Right hindlimb (tissue), 1 donor: Measurements from ENCODE around the gene SRM.

Experiments used
- DNase-seq: peaks from one replicate; pipeline ENCODE4 v3.0.0-alpha.2; 2018

The SRM gene

DNA sequence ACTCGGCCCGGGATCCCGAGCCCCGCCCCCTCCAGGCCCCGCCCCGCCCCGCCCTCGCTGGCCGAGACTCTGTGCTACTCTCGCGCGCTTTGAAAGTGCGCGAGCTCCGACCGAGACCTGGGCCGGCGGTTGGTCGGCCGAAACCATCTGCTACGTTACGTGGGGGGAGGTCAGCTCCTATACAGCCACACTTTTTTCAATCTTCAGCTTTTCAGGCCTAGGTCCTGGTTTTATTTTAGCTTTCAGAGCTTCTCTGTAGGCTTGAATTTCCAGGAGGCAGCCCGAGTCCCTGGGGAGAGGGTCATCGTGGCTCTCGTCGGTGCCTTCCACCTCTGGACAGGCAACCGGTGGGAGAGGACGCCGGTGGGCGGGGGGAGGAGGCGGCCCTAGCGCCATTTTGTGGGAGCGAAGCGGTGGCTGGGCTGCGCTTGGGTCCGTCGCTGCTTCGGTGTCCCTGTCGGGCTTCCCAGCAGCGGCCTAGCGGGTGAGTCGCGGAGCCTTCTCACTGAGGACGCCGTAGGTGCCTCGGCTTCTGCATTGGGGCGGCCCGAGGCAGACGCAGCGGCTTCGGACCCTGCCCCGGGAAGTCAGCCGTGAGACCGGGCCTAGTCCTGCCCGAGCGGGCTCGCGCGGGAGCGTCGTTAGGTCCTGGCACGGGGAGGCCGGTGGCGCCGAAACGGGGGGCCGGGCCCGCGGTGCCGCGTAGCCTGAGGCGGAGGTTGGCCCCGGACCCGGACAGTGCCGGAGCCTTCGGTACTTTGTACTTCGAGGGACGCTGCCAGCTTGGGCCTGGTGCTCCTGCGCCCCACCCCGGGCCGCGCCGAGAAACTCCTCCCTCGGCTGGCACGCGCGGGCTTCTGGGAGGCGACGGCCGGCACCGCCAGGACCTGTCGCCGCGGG is 47.3 kb downstream of the SRM start, which contains the start of gene TARDBP:
Gene TARDBP, plus strand, starts transcription at position 395 of the 900 bp plus-strand sequence. CDS start 1,074 bp downstream, outside the sequence.
- DNase-seq: peak; percentile 94
